22Rv1 (cell line): Measurements from ENCODE around the gene EEF1A1.

Experiments used
- ZFX ChIP-seq: fragments of 450-650 bp; IDR thresholded peaks from 2 replicates; pipeline ENCODE4 v1.6.1; 2017; ENCODE audit warnings: antibody characterized with exemption, borderline replicate concordance
- TF ChIP-seq, protein P1 (sequence below): fragments of 450-650 bp; IDR thresholded peaks from 2 replicates; pipeline ENCODE4 v1.5.1; 2017; ENCODE audit warnings: mild to moderate bottlenecking

DNA sequence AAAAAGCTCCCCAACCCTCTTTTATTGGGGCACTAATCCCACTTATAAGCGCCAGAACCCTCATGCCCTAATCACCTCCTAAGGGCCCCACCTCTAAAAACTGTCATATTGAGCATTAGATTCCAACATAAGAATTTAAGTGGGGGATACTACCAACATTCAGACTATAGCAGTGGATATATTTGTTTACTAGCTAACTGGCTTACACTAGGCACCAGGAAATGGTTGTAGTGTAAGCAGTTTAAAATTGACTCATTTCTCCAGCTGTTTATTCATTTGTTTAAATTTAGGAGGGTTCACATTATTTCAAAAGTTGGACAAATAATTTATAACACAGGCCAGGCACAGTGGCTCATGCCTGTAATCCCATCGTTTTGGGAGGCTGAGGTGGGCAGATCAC is 36.4 kb downstream of the EEF1A1 start:
- TF ChIP-seq, protein P1, sequence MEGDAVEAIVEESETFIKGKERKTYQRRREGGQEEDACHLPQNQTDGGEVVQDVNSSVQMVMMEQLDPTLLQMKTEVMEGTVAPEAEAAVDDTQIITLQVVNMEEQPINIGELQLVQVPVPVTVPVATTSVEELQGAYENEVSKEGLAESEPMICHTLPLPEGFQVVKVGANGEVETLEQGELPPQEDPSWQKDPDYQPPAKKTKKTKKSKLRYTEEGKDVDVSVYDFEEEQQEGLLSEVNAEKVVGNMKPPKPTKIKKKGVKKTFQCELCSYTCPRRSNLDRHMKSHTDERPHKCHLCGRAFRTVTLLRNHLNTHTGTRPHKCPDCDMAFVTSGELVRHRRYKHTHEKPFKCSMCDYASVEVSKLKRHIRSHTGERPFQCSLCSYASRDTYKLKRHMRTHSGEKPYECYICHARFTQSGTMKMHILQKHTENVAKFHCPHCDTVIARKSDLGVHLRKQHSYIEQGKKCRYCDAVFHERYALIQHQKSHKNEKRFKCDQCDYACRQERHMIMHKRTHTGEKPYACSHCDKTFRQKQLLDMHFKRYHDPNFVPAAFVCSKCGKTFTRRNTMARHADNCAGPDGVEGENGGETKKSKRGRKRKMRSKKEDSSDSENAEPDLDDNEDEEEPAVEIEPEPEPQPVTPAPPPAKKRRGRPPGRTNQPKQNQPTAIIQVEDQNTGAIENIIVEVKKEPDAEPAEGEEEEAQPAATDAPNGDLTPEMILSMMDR = no peak
- TF ChIP-seq ZFX = no peak
